GM19043 (cell line): ENCODE data around the gene LCTL.
"Not testable (repeated sequence)": the region's sequence is repeated elsewhere in the genome, so short reads cannot be mapped to it uniquely, and the experiment has no call there.

Experiments
- ATAC-seq: cut with Tn5 transposase; IDR thresholded peaks from one replicate; pipeline ENCODE4 v1.9.1; 2021; ENCODE audit warnings: low read depth; ENCODE audit not compliant: unreplicated experiment

LCTL gene

GRCh38 chr15:66592505-66593218 lies 26.9 kb upstream of the LCTL start:
- ATAC-seq, result no peak

GRCh38 chr15:66591322-66591862 lies 25.6 kb upstream of the LCTL start:
- no peak for ATAC-seq

GRCh38 chr15:66590435-66590834 lies 24.6 kb upstream of the LCTL start:
- no peak for ATAC-seq

- ATAC-seq, result not testable (repeated sequence)
Observed at GRCh38 chr15:66589429-66589828, 23.6 kb upstream of the LCTL start.

GRCh38 chr15:66588971-66589370 lies 23.2 kb upstream of the LCTL start:
- ATAC-seq, result no peak

- no peak for ATAC-seq
Observed at GRCh38 chr15:66588537-66588936, 22.7 kb upstream of the LCTL start.

- no peak for ATAC-seq
Observed at GRCh38 chr15:66587749-66588148, 22.0 kb upstream of the LCTL start.

- ATAC-seq, result no peak
Observed at GRCh38 chr15:66587020-66587419, 21.2 kb upstream of the LCTL start.

- no peak for ATAC-seq
Observed at GRCh38 chr15:66586155-66586976, 20.6 kb upstream of the LCTL start.

GRCh38 chr15:66581972-66582537 lies 16.3 kb upstream of the LCTL start:
- no peak for ATAC-seq

GRCh38 chr15:66580643-66581042 lies 14.8 kb upstream of the LCTL start:
- no peak for ATAC-seq

- no peak for ATAC-seq
Observed at GRCh38 chr15:66578286-66578875, 12.6 kb upstream of the LCTL start.

- ATAC-seq, result no peak
Observed at GRCh38 chr15:66574596-66574950, 8.8 kb upstream of the LCTL start.

- ATAC-seq, result no peak
Observed at GRCh38 chr15:66573719-66574595, 8.2 kb upstream of the LCTL start.

GRCh38 chr15:66573348-66573718 lies 7.5 kb upstream of the LCTL start:
- ATAC-seq, result no peak

- no peak for ATAC-seq
Observed at GRCh38 chr15:66572146-66572545, 6.3 kb upstream of the LCTL start.

- ATAC-seq, result no peak
Observed at GRCh38 chr15:66570842-66571478, 5.2 kb upstream of the LCTL start.

- ATAC-seq, result no peak
Observed at GRCh38 chr15:66570327-66570726, 4.5 kb upstream of the LCTL start.

- ATAC-seq, result no peak
Observed at GRCh38 chr15:66569461-66570137, 3.8 kb upstream of the LCTL start.
